ENCODE measurements around the gene NELL1.

NELL1 gene

DNA sequence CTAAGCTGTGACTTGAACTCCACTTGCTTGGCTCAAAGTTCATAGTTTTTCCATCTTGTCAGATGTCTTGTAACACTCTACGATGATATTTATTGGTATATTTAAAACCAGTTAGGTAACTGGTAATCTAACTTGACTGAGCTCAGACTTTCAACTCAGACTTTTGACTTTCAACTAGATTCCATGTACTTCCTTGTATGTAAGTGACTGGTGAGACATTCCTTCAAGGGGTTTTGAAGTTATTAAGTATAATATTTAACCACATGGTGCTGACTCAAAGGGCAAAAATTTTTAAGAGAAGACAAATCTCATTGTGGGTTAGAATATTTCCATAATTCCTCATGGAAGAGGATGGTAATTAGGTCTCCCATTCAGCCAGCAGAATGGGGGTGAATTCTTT is 892.2 kb downstream of the NELL1 start:
- Histone ChIP-seq H3K36me3 (ENCODE audit: control insufficient read depth, insufficient read depth, low read length) (no peaks in the 10 kb centered on the region), H3K4me1 (ENCODE audit: control insufficient read depth, insufficient read depth, low read length, poor library complexity, severe bottlenecking) (no peaks in the 10 kb centered on the region), H3K4me3 (ENCODE audit: extremely low read depth, insufficient read depth, low read length, poor library complexity, severe bottlenecking) (no peak overlapping the region), H3K9me3 (ENCODE audit: control insufficient read depth, low read length) (no peaks in the 10 kb centered on the region), H3K27ac (ENCODE audit: low read depth, low read length, severe bottlenecking) (no peak overlapping the region)
- no CpG with 5 or more reads among the region's 1 CpG for WGBS, 2 experiments (ENCODE audit: insufficient coverage in 2 of 2)

DNA sequence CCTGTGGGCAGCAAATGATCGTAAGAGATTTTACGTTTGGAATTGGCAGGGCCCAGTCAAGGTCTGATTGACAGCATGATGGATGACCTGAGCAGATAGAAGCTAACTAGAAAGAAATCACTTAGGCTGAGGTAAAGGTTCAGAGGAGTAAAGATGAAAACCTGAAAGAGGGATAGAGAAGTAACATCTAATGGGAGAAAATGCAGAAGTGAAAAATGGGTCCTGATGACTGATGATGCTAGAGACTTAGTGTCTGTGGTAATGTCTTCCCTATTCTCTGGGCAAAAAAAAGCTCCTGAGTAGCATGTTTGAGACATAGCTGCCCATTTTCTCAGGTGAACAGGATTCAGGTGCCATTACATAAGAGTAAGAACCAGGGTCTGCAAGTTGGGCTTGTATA is 894.7 kb downstream of the NELL1 start:
- WGBS, 2 experiments (ENCODE audit: insufficient coverage in 2 of 2) = 50 to 54% methylated on average over 2 of the region's 2 CpGs
- H3K36me3 ChIP-seq (ENCODE audit: control insufficient read depth, insufficient read depth, low read length) = no peaks in the 10 kb centered on the region
- H3K9me3 ChIP-seq (ENCODE audit: control insufficient read depth, low read length) = no peaks in the 10 kb centered on the region
- no peak overlapping the region for H3K27ac ChIP-seq (ENCODE audit: low read depth, low read length, severe bottlenecking)
- H3K4me1 ChIP-seq (ENCODE audit: control insufficient read depth, insufficient read depth, low read length, poor library complexity, severe bottlenecking) = no peaks in the 10 kb centered on the region
- no peak overlapping the region for H3K4me3 ChIP-seq (ENCODE audit: extremely low read depth, insufficient read depth, low read length, poor library complexity, severe bottlenecking)

- WGBS, 2 experiments (ENCODE audit: insufficient coverage in 2 of 2) = 88 to 91% methylated on average over 3 of the region's 4 CpGs
- no peak overlapping the region for H3K27ac ChIP-seq (ENCODE audit: low read depth, low read length, severe bottlenecking)
Measured at GRCh38 chr11:21564833-21565682, 895.7 kb downstream of the NELL1 start.

DNA sequence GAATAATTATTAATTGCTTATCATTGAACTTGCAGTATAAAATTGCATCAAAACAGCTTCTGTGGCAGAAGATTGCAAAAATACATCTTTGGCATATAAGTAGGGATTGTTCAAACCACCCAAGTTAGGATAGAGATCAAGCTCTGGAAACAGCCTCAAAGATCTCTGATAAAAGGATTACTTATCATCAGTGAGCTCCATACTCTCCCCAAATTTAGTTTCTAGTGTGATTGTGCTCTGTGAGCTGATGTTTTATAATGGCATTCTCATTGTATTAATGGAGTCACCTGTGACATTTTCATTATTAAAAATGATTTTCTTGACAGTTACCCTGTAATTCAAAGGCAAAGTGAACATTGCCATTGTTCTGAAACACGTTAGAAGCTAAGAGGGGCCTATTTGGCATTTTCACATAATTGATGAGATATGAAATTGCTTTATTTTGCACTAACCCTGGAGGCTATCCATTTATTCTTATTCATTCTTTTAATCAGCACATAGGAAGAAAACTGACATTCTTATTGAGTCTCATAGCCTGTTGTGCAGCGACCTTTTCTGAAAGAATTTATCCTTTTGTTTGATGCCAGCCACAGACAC is 897.2 kb downstream of the NELL1 start:
- no peaks in the 10 kb centered on the region for H3K4me1 ChIP-seq (ENCODE audit: control insufficient read depth, insufficient read depth, low read length, poor library complexity, severe bottlenecking)
- H3K4me3 ChIP-seq (ENCODE audit: extremely low read depth, insufficient read depth, low read length, poor library complexity, severe bottlenecking) = no peak overlapping the region
- H3K27ac ChIP-seq (ENCODE audit: low read depth, low read length, severe bottlenecking) = no peak overlapping the region
- no peaks in the 10 kb centered on the region for H3K36me3 ChIP-seq (ENCODE audit: control insufficient read depth, insufficient read depth, low read length)
- H3K9me3 ChIP-seq (ENCODE audit: control insufficient read depth, low read length) = no peaks in the 10 kb centered on the region
- 83 to 100% methylated on average over 1 of the region's 2 CpGs for WGBS, 2 experiments (ENCODE audit: insufficient coverage in 2 of 2)

More at GRCh38 chr11:21564833-21565682, 895.7 kb downstream of the NELL1 start:
- Histone ChIP-seq H3K4me1 (ENCODE audit: control insufficient read depth, insufficient read depth, low read length, poor library complexity, severe bottlenecking) (no peaks in the 10 kb centered on the region), H3K9me3 (ENCODE audit: control insufficient read depth, low read length) (no peaks in the 10 kb centered on the region), H3K4me3 (ENCODE audit: extremely low read depth, insufficient read depth, low read length, poor library complexity, severe bottlenecking) (no peak overlapping the region), H3K36me3 (ENCODE audit: control insufficient read depth, insufficient read depth, low read length) (no peaks in the 10 kb centered on the region)

DNA sequence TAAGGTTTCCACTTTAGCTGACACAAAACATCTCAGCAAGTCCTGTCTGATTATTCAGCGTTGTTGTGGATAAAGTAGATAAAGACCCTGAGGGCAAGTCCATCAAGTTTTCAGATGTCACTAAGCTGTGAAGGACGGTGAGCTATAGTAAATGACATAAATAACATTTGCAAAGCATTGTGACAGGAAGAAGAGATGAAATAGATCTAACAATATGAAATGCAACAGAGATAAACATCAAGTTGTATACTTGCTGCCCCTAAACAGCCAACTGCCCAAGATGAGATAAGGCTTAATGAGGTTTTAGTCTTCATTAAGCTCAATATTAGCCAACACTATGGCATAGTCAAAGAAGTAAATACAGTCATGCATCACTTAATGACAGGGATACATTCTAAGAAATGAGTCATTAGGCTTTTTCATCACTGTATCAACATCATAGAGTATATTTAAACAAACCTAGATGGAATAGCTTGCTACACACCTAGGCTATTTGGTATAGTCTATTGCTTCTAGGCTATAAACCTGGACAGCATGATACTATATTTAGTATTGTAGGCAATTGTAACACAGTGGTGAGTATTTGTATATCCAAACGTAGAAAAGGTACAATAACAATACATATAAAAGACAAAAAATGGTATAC is 898.4 kb downstream of the NELL1 start:
- no CpG with 5 or more reads among the region's 3 CpGs for WGBS, 2 experiments (ENCODE audit: insufficient coverage in 2 of 2)
- H3K4me3 ChIP-seq (ENCODE audit: extremely low read depth, insufficient read depth, low read length, poor library complexity, severe bottlenecking) = no peak overlapping the region
- no peaks in the 10 kb centered on the region for H3K9me3 ChIP-seq (ENCODE audit: control insufficient read depth, low read length)
- H3K27ac ChIP-seq (ENCODE audit: low read depth, low read length, severe bottlenecking) = no peak overlapping the region
- no peaks in the 10 kb centered on the region for H3K36me3 ChIP-seq (ENCODE audit: control insufficient read depth, insufficient read depth, low read length)
- H3K4me1 ChIP-seq (ENCODE audit: control insufficient read depth, insufficient read depth, low read length, poor library complexity, severe bottlenecking) = no peaks in the 10 kb centered on the region

DNA sequence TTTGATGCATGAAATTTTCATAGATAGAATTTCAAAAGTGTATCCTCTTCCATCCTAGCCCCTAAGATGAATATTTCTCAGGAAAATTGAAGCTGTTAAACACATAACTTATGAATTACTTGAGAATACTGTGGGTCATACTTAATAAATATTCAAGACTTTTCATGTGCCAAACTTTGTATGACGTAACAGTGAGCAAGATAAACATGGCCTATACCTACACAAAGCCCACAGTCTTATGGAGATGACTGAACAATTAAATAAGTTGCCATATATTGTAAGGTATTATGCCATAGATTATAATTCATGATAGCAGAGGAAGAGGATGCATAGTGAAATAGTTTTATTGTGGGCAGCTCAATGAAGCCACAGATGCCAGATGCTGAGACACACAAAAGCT is 902.8 kb downstream of the NELL1 start:
- WGBS, 2 experiments (ENCODE audit: insufficient coverage in 2 of 2) = no CpG with 5 or more reads among the region's 1 CpG
- Histone ChIP-seq H3K4me3 (ENCODE audit: extremely low read depth, insufficient read depth, low read length, poor library complexity, severe bottlenecking) (no peak overlapping the region), H3K36me3 (ENCODE audit: control insufficient read depth, insufficient read depth, low read length) (no peaks in the 10 kb centered on the region), H3K4me1 (ENCODE audit: control insufficient read depth, insufficient read depth, low read length, poor library complexity, severe bottlenecking) (no peaks in the 10 kb centered on the region), H3K9me3 (ENCODE audit: control insufficient read depth, low read length) (no peaks in the 10 kb centered on the region), H3K27ac (ENCODE audit: low read depth, low read length, severe bottlenecking) (no peak overlapping the region)

- H3K36me3 ChIP-seq (ENCODE audit: control insufficient read depth, insufficient read depth, low read length) = no peaks in the 10 kb centered on the region
- no peaks in the 10 kb centered on the region for H3K9me3 ChIP-seq (ENCODE audit: control insufficient read depth, low read length)
- no peaks in the 10 kb centered on the region for H3K4me1 ChIP-seq (ENCODE audit: control insufficient read depth, insufficient read depth, low read length, poor library complexity, severe bottlenecking)
- no peak overlapping the region for H3K27ac ChIP-seq (ENCODE audit: low read depth, low read length, severe bottlenecking)
- no peak overlapping the region for H3K4me3 ChIP-seq (ENCODE audit: extremely low read depth, insufficient read depth, low read length, poor library complexity, severe bottlenecking)
- WGBS, 2 experiments (ENCODE audit: insufficient coverage in 2 of 2) = no CpG with 5 or more reads among the region's 1 CpG
Measured at GRCh38 chr11:21582791-21583190, 913.4 kb downstream of the NELL1 start.

DNA sequence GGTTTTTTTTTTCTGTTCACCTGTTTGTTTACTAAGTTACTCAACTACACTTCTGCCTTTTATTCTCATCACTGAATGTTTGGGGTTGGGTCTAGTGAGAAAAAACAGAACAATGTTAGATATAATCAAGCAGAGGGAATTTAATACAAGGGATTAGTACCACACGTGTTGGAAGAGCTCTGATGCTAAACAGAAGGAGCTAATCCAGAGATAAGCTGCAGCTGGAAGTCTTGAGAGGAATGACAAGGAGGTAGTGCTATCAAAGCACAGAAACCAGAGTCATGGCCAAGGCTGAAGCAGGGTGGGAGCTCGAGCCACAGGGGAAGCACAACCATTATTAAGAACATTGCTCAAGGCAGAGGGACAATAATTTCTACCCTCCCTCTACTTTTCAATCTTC is 919.4 kb downstream of the NELL1 start:
- WGBS, 2 experiments (ENCODE audit: insufficient coverage in 2 of 2) = 58 to 60% methylated on average over 1 to 2 of the region's 2 CpGs
- no peaks in the 10 kb centered on the region for H3K9me3 ChIP-seq (ENCODE audit: control insufficient read depth, low read length)
- no peaks in the 10 kb centered on the region for H3K36me3 ChIP-seq (ENCODE audit: control insufficient read depth, insufficient read depth, low read length)
- no peak overlapping the region for H3K27ac ChIP-seq (ENCODE audit: low read depth, low read length, severe bottlenecking)
- no peak overlapping the region for H3K4me3 ChIP-seq (ENCODE audit: extremely low read depth, insufficient read depth, low read length, poor library complexity, severe bottlenecking)
- H3K4me1 ChIP-seq (ENCODE audit: control insufficient read depth, insufficient read depth, low read length, poor library complexity, severe bottlenecking) = no peaks in the 10 kb centered on the region

GRCh38 chr11:21602699-21603098 is 933.3 kb downstream of the NELL1 start:
- Histone ChIP-seq H3K9me3 (ENCODE audit: control insufficient read depth, low read length) (no peaks in the 10 kb centered on the region), H3K4me1 (ENCODE audit: control insufficient read depth, insufficient read depth, low read length, poor library complexity, severe bottlenecking) (no peaks in the 10 kb centered on the region), H3K4me3 (ENCODE audit: extremely low read depth, insufficient read depth, low read length, poor library complexity, severe bottlenecking) (no peak overlapping the region), H3K27ac (ENCODE audit: low read depth, low read length, severe bottlenecking) (no peak overlapping the region), H3K36me3 (ENCODE audit: control insufficient read depth, insufficient read depth, low read length) (no peaks in the 10 kb centered on the region)
- 86 to 88% methylated on average over 1 of the region's 1 CpG for WGBS, 2 experiments (ENCODE audit: insufficient coverage in 2 of 2)

- H3K27ac ChIP-seq (ENCODE audit: low read depth, low read length, severe bottlenecking) = no peak overlapping the region
- H3K4me1 ChIP-seq (ENCODE audit: control insufficient read depth, insufficient read depth, low read length, poor library complexity, severe bottlenecking) = no peaks in the 10 kb centered on the region
- 100% methylated on average over 2 of the region's 3 CpGs; no CpG with 5 or more reads in 1 of the 2 experiments for WGBS, 2 experiments (ENCODE audit: insufficient coverage in 2 of 2)
- no peaks in the 10 kb centered on the region for H3K9me3 ChIP-seq (ENCODE audit: control insufficient read depth, low read length)
- no peaks in the 10 kb centered on the region for H3K36me3 ChIP-seq (ENCODE audit: control insufficient read depth, insufficient read depth, low read length)
- no peak overlapping the region for H3K4me3 ChIP-seq (ENCODE audit: extremely low read depth, insufficient read depth, low read length, poor library complexity, severe bottlenecking)
Measured at GRCh38 chr11:21603886-21604285, 934.5 kb downstream of the NELL1 start.

Data from mesodermal cell (in vitro differentiated cells).